PC-3 (cell line): ENCODE data around the gene ANKRD13B. TPM values are rescaled to one million over a fixed set of nuclear protein-coding genes. Genes with fewer than 3 reads are reported as not detected.
A peak's percentile ranks its signal among the peaks of the same experiment; 100 is the strongest.

Source experiments
- ATAC-seq: fragments of 200-7000 bp; cut with Tn5 transposase; 2 replicates; pipeline ENCODE4 v1.9.1; 2020; ENCODE audit warnings: mild to moderate bottlenecking, moderate library complexity
- BruUV-seq: library from RNA; stranded (reverse); fragments of 400-500 nt; replicated peaks from 2 replicates; lab custom pipeline; 2021; lab: Mats Ljungman, UMichigan
- CTCF ChIA-PET: fragments of 300-600 bp; sonication (Branson Sonifier 250); formaldehyde crosslinking; loops from one replicate; lab custom pipeline; 2022; ENCODE audit warnings: antibody characterized with exemption; lab: Charles Lee
- POLR2A ChIA-PET: fragments of 300-600 bp; sonication (Branson Sonifier 250); formaldehyde crosslinking; loops from one replicate; lab custom pipeline; 2022; ENCODE audit warnings: antibody characterized with exemption; ENCODE audit not compliant: unreplicated experiment; lab: Charles Lee
- DNase-seq: peaks from one replicate; pipeline ENCODE4 v3.0.0-alpha.2; 2015
- H2AFZ ChIP-seq: fragments of 300-600 bp; sonication (generic); 2 replicates; pipeline ENCODE4 v1.6.0; 2016; ENCODE audit warnings: antibody characterized with exemption, low read length
- H3F3A ChIP-seq: fragments of 300-600 bp; sonication (generic); one replicate; pipeline ENCODE4 v1.6.0; 2017; ENCODE audit warnings: antibody characterized with exemption, low read length, control low read depth, mild to moderate bottlenecking; ENCODE audit not compliant: unreplicated experiment
- H3K27ac ChIP-seq: fragments of 300-600 bp; sonication (generic); 2 replicates; pipeline ENCODE4 v1.5.1; 2016; ENCODE audit warnings: mild to moderate bottlenecking, low read length
- H3K27me3 ChIP-seq: fragments of 300-600 bp; sonication (generic); 2 replicates; pipeline ENCODE4 v1.6.1; 2016; ENCODE audit warnings: low read length, mixed read lengths
- H3K36me3 ChIP-seq: fragments of 300-600 bp; sonication (generic); 2 replicates; pipeline ENCODE4 v1.6.1; 2016; ENCODE audit warnings: low read depth, mixed run types, low read length, mixed read lengths
- H3K4me1 ChIP-seq: fragments of 300-600 bp; sonication (generic); 2 replicates; pipeline ENCODE4 v1.5.1; 2016; ENCODE audit warnings: low read length; ENCODE audit not compliant: insufficient read depth
- H3K4me2 ChIP-seq: fragments of 300-600 bp; sonication (generic); 2 replicates; pipeline ENCODE4 v1.6.0; 2016; ENCODE audit warnings: low read length
- H3K4me3 ChIP-seq: fragments of 300-600 bp; sonication (generic); 2 replicates; pipeline ENCODE4 v1.5.1; 2016; ENCODE audit warnings: mild to moderate bottlenecking, low read length, mixed read lengths
- H3K79me2 ChIP-seq: fragments of 300-600 bp; sonication (generic); 2 replicates; pipeline ENCODE4 v1.6.1; 2017; ENCODE audit warnings: low read length, mixed read lengths
- H3K9ac ChIP-seq: fragments of 300-600 bp; sonication (generic); 2 replicates; pipeline ENCODE4 v1.6.0; 2016; ENCODE audit warnings: mild to moderate bottlenecking, low read length
- H3K9me2 ChIP-seq: fragments of 300-600 bp; sonication (generic); replicated peaks from 2 replicates; pipeline ENCODE4 v1.6.1; 2016; ENCODE audit warnings: mixed run types, low read length, mixed read lengths
- H3K9me3 ChIP-seq: fragments of 300-600 bp; sonication (generic); 2 replicates; pipeline ENCODE4 v1.6.1; 2016; ENCODE audit warnings: low read length, mixed read lengths
- H4K20me1 ChIP-seq: fragments of 300-600 bp; sonication (generic); 2 replicates; pipeline ENCODE4 v1.6.1; 2016; ENCODE audit warnings: low read length, mixed read lengths
- EZH2 ChIP-seq: fragments of 300-600 bp; sonication (generic); IDR thresholded peaks from one replicate; pipeline ENCODE4 v1.6.1; 2017; ENCODE audit warnings: antibody characterized with exemption, mild to moderate bottlenecking, low read length; ENCODE audit not compliant: unreplicated experiment
- EZH2phosphoT487 ChIP-seq: fragments of 300-600 bp; sonication (generic); IDR thresholded peaks from 2 replicates; pipeline ENCODE4 v1.6.1; 2018; ENCODE audit warnings: mild to moderate bottlenecking, antibody characterized with exemption, low read length, borderline replicate concordance
- intact Hi-C: fragments of 100-400 bp; cut with micrococcal nuclease; formaldehyde crosslinking; loops from 2 replicates; pipeline ENCODE4 v1.9.0; 2023
- total RNA-seq: library from RNA; depleted of rRNA; stranded (reverse); fragments of >200 nt; gene quantifications from 2 replicates; pipeline ENCODE4 v1.2.3, GENCODE V29; 2014
- TF ChIP-seq, protein P1 (sequence below): fragments of 300-600 bp; sonication (generic); conservative IDR thresholded peaks from 2 replicates; pipeline ENCODE4 v1.5.1; 2017; ENCODE audit warnings: antibody characterized with exemption, low read depth, mild to moderate bottlenecking, low read length

The ANKRD13B gene
- total RNA-seq, 1 experiment from 2014 or later, result 11.2 TPM

DNA sequence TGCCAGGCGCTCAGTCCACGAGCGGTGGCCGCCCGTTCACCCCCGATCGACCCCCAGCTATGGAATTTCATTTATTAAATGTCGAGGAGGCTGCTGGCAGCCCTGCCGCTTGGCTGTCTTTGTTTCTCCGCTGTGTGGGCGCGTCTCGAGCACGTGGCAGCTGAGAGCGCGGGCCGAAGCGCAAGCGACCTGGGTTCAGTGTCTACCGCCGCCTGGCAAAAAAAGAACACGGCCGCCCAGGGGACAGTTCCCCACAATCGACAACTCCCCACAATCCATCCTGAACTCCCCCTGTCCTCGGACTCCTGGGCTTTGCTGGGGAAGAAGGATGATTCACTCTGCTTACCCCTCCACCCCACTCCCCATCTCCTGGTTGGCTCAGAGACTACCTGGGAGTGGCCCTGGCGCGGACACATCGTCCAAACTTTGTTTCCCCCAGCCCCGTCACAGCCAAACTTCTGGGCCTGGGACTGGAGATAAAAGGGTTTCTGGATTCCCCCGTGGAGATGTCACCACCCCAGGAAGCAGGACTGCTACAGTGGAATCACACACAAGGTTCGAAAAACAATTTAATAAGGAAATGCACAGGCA, 1.7 kb upstream of the ANKRD13B start:
- Histone ChIP-seq H3K79me2 (peaks cover 35% of the 10 kb centered on the region), H3K9me2 (no peaks in the 10 kb centered on the region), H3K4me3 (peak overlapping the region; percentile 13; the same call in 1 of the 2 replicates), H3F3A (no peaks in the 10 kb centered on the region), H3K27ac (no peak overlapping the region), H3K4me1 (peaks cover 49% of the 10 kb centered on the region), H3K9ac (no peak overlapping the region), H2AFZ (peak overlapping the region; percentile 69), H3K9me3 (no peaks in the 10 kb centered on the region), H4K20me1 (no peaks in the 10 kb centered on the region), H3K4me2 (peak overlapping the region; percentile 82), H3K36me3 (no peaks in the 10 kb centered on the region), H3K27me3 (no peaks in the 10 kb centered on the region)
- CTCF ChIA-PET, result interaction anchor here (1.1 to 2.5 kb wide), 3 partner anchors 12 to 221 kb away, joined by 4 to 26 read pairs (median 6); no protein-coding TSS in a partner anchor
- intact Hi-C loops, result no loop called here
- BruUV-seq, result no TSS peak
- no peak for DNase-seq
- POLR2A ChIA-PET, result interaction anchor here (0.7 kb wide), 1 partner anchor 10 kb away, joined by 9 read pairs; no protein-coding TSS in a partner anchor
- no peak for ATAC-seq
- TF ChIP-seq EZH2phosphoT487 (no peak), EZH2 (no peak)
- TF ChIP-seq, protein P1, sequence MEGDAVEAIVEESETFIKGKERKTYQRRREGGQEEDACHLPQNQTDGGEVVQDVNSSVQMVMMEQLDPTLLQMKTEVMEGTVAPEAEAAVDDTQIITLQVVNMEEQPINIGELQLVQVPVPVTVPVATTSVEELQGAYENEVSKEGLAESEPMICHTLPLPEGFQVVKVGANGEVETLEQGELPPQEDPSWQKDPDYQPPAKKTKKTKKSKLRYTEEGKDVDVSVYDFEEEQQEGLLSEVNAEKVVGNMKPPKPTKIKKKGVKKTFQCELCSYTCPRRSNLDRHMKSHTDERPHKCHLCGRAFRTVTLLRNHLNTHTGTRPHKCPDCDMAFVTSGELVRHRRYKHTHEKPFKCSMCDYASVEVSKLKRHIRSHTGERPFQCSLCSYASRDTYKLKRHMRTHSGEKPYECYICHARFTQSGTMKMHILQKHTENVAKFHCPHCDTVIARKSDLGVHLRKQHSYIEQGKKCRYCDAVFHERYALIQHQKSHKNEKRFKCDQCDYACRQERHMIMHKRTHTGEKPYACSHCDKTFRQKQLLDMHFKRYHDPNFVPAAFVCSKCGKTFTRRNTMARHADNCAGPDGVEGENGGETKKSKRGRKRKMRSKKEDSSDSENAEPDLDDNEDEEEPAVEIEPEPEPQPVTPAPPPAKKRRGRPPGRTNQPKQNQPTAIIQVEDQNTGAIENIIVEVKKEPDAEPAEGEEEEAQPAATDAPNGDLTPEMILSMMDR, result no peak

DNA sequence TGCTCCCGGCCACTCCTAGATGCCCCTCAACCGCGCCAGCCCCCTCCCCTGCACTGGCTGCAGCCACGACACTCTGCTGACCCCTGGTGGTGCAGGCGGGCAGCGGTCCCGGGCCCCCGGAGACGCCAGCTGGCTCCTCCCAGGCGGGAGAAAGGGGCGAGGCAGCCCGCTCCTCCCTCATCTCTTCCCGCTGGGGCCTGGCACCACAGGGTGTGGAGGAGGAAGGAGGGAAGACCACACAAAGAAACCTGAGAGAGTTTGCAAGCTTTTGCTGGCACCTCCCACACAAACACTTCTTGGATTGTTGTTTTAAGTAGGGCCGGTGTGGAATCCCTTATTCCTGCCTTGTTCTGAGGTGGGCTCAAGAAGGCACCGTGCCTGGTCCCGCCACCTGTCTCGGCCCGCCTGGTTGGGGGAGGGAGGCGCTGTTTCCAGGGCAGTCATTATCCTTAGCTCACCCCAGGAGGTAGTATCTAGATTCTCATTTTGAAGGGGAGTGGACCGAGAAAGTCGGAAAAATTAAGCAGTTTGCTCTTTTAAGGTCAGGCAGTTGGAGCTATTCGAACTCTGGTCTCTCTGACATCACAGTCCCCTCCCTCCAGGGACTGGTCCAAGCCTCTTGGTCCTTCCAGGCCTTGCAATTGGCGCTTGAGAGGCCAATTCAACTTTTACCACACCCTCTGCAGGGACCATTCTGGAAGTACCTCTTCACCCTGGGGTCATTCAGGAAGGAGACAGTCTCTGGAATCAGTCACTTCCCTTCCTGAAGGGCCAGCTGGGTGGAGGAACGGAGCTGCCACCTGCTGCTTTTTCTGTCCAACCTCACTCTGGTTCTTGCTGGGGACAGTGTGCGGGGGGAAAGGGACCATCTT, 959 bp upstream of the ANKRD13B start:
- ChIA-PET CTCF (interaction anchor here (0.6 to 2.5 kb wide), 6 partner anchors 13 to 873 kb away, joined by 3 to 26 read pairs (median 4); no protein-coding TSS in a partner anchor), POLR2A (no interaction called here)
- peak overlapping the region; percentile 82 for H3K4me2 ChIP-seq
- H3F3A ChIP-seq, result no peaks in the 10 kb centered on the region
- no peaks in the 10 kb centered on the region for H3K9me3 ChIP-seq
- no peaks in the 10 kb centered on the region for H3K27me3 ChIP-seq
- H3K9me2 ChIP-seq, result no peaks in the 10 kb centered on the region
- ATAC-seq, result peak; percentile 63
- no peaks in the 10 kb centered on the region for H3K36me3 ChIP-seq
- 0 out of 2 replicates have a peak overlapping the region, but pooled peaks have one; percentile 8 for H3K27ac ChIP-seq
- H2AFZ ChIP-seq, result peak overlapping the region; percentile 69
- H4K20me1 ChIP-seq, result no peaks in the 10 kb centered on the region
- no TSS peak for BruUV-seq
- peaks cover 49% of the 10 kb centered on the region for H3K4me1 ChIP-seq
- peak overlapping the region; percentile 13; the same call in 1 of the 2 replicates for H3K4me3 ChIP-seq
- peak; percentile 80 for DNase-seq
- intact Hi-C loops, result no loop called here
- no peak overlapping the region for H3K9ac ChIP-seq
- peaks cover 28% of the 10 kb centered on the region for H3K79me2 ChIP-seq
- TF ChIP-seq EZH2, result no peak
- TF ChIP-seq, protein P1, result peak; percentile 83
